ENCODE data around the gene JMY.

JMY gene

GRCh38 chr5:79349047-79349446 is 113.1 kb downstream of the JMY start:
- ChIA-PET POLR2A (no interaction called here), CTCF (no interaction called here)
- DNase-seq (ENCODE audit: extremely low spot score) = no peak
- no peak for TF ChIP-seq CTCF (IDR thresholded peaks at IDR 0.05; ENCODE audit: control extremely low read depth, extremely low read depth, low read depth, missing control alignments)

- DNase-seq (ENCODE audit: extremely low spot score) = no peak
- POLR2A ChIA-PET = no interaction called here
- TF ChIP-seq CTCF (IDR thresholded peaks at IDR 0.05; ENCODE audit: control extremely low read depth, extremely low read depth, low read depth, missing control alignments) = no peak
- CTCF ChIA-PET = no interaction called here
These were observed 114.0 kb downstream of the JMY start for GRCh38 chr5:79349881-79350280.

GRCh38 chr5:79357398-79357797 is 121.5 kb downstream of the JMY start:
- TF ChIP-seq CTCF (IDR thresholded peaks at IDR 0.05; ENCODE audit: control extremely low read depth, extremely low read depth, low read depth, missing control alignments) = no peak
- POLR2A ChIA-PET = no interaction called here
- CTCF ChIA-PET = interaction anchor here (1.1 kb wide), 1 partner anchor 10 kb away, joined by 5 read pairs; no protein-coding TSS in a partner anchor
- DNase-seq (ENCODE audit: extremely low spot score) = no peak
